ENCODE data around the gene TBC1D5. TPM values are rescaled to one million over a fixed set of nuclear protein-coding genes. Genes with fewer than 3 reads are reported as not detected.
A peak's percentile ranks its signal among the peaks of the same experiment; 100 is the strongest.

The TBC1D5 gene
- total RNA-seq, 2 donors from 2014 or later, result 68.8 to 77.7 TPM

GRCh38 chr3:17626395-17626794, 116.0 kb downstream of the TBC1D5 start:
- 33 to 70% methylated on average over 1 of the region's 1 CpG for WGBS, 2 experiments (ENCODE audit: insufficient coverage in 1 of 2, insufficient read length in 1 of 2)
- H3K4me1 ChIP-seq (ENCODE audit: control insufficient read depth, insufficient read depth, low read length), result no peaks in the 10 kb centered on the region
- no peak overlapping the region for H3K9ac ChIP-seq (ENCODE audit: extremely low read depth, low read length, poor library complexity, severe bottlenecking)
- no peak for DNase-seq
- no peaks in the 10 kb centered on the region for H3K27me3 ChIP-seq (ENCODE audit: control insufficient read depth, insufficient read depth, low read length, poor library complexity, severe bottlenecking)
- no peak for TF ChIP-seq CTCF (conservative IDR thresholded peaks at IDR 0.05)
- no peak overlapping the region for H3K4me3 Mint-ChIP-seq
- H3K4me1 Mint-ChIP-seq, result peaks cover 31% of the 10 kb centered on the region
- peak overlapping the region; percentile 15 for H3K27ac Mint-ChIP-seq
- peaks cover 5% of the 10 kb centered on the region for H3K36me3 ChIP-seq (ENCODE audit: control insufficient read depth, insufficient read depth, low read length)
- no peaks in the 10 kb centered on the region for H3K27me3 Mint-ChIP-seq (ENCODE audit: insufficient read depth)
- no peak overlapping the region for H3K27ac ChIP-seq (ENCODE audit: low read depth, low read length)
- H3K9me3 Mint-ChIP-seq, result no peaks in the 10 kb centered on the region
- H3K36me3 Mint-ChIP-seq (ENCODE audit: low read depth), result no peaks in the 10 kb centered on the region
- H3K4me3 ChIP-seq (ENCODE audit: low read length), result no peak overlapping the region
- no peaks in the 10 kb centered on the region for H3K9me3 ChIP-seq (ENCODE audit: control insufficient read depth, low read length)

GRCh38 chr3:17625133-17625532, 117.3 kb downstream of the TBC1D5 start:
- Mint-ChIP-seq H3K27ac (no peak overlapping the region), H3K27me3 (ENCODE audit: insufficient read depth) (no peaks in the 10 kb centered on the region), H3K4me1 (peaks cover 31% of the 10 kb centered on the region), H3K4me3 (no peak overlapping the region), H3K36me3 (ENCODE audit: low read depth) (no peaks in the 10 kb centered on the region), H3K9me3 (no peaks in the 10 kb centered on the region)
- no peak overlapping the region for H3K27ac ChIP-seq (ENCODE audit: low read depth, low read length)
- peaks cover 7% of the 10 kb centered on the region for H3K36me3 ChIP-seq (ENCODE audit: control insufficient read depth, insufficient read depth, low read length)
- H3K9me3 ChIP-seq (ENCODE audit: control insufficient read depth, low read length), result no peaks in the 10 kb centered on the region
- DNase-seq, result no peak
- H3K27me3 ChIP-seq (ENCODE audit: control insufficient read depth, insufficient read depth, low read length, poor library complexity, severe bottlenecking), result no peaks in the 10 kb centered on the region
- no peaks in the 10 kb centered on the region for H3K4me1 ChIP-seq (ENCODE audit: control insufficient read depth, insufficient read depth, low read length)
- no peak overlapping the region for H3K9ac ChIP-seq (ENCODE audit: extremely low read depth, low read length, poor library complexity, severe bottlenecking)
- WGBS, 2 experiments (ENCODE audit: insufficient coverage in 1 of 2, insufficient read length in 1 of 2), result 40 to 51% methylated on average over 1 to 2 of the region's 2 CpGs
- TF ChIP-seq CTCF (conservative IDR thresholded peaks at IDR 0.05), result no peak
- H3K4me3 ChIP-seq (ENCODE audit: low read length), result no peak overlapping the region

- Histone ChIP-seq H3K4me1 (ENCODE audit: control insufficient read depth, insufficient read depth, low read length) (no peaks in the 10 kb centered on the region), H3K36me3 (ENCODE audit: control insufficient read depth, insufficient read depth, low read length) (peaks cover 10% of the 10 kb centered on the region), H3K9me3 (ENCODE audit: control insufficient read depth, low read length) (no peaks in the 10 kb centered on the region), H3K4me3 (ENCODE audit: low read length) (no peak overlapping the region), H3K9ac (ENCODE audit: extremely low read depth, low read length, poor library complexity, severe bottlenecking) (no peak overlapping the region), H3K27me3 (ENCODE audit: control insufficient read depth, insufficient read depth, low read length, poor library complexity, severe bottlenecking) (no peaks in the 10 kb centered on the region), H3K27ac (ENCODE audit: low read depth, low read length) (no peak overlapping the region)
- no peak overlapping the region for H3K4me3 Mint-ChIP-seq
- H3K36me3 Mint-ChIP-seq (ENCODE audit: low read depth), result peaks cover 4% of the 10 kb centered on the region
- no peaks in the 10 kb centered on the region for H3K27me3 Mint-ChIP-seq (ENCODE audit: insufficient read depth)
- H3K4me1 Mint-ChIP-seq, result peaks cover 31% of the 10 kb centered on the region
- H3K9me3 Mint-ChIP-seq, result no peaks in the 10 kb centered on the region
- no peak for DNase-seq
- H3K27ac Mint-ChIP-seq, result no peak overlapping the region
- WGBS, 2 experiments (ENCODE audit: insufficient coverage in 1 of 2, insufficient read length in 1 of 2), result 80 to 92% methylated on average over 1 to 2 of the region's 2 CpGs
- no peak for TF ChIP-seq CTCF (conservative IDR thresholded peaks at IDR 0.05)
These were observed 119.0 kb downstream of the TBC1D5 start for GRCh38 chr3:17623464-17623863.
